Activated CD8-positive, alpha-beta memory T cell treated with anti-CD3 and anti-CD28 coated beads for 36 hours (primary cell): ENCODE data around the gene KRTAP4-1. TPM values are rescaled to one million over a fixed set of nuclear protein-coding genes. Genes with fewer than 3 reads are reported as not detected.
"Not testable (repeated sequence)": the region's sequence is repeated elsewhere in the genome, so short reads cannot be mapped to it uniquely, and the experiment has no call there.

Experiments
- CTCF ChIA-PET: fragments of 350-600 bp; sonication (Branson Sonifier 250); formaldehyde crosslinking; loops from one replicate; lab custom pipeline; 2021; ENCODE audit warnings: antibody characterized with exemption; lab: Charles Lee
- POLR2A ChIA-PET: fragments of 350-600 bp; sonication (Branson Sonifier 250); formaldehyde crosslinking; loops from one replicate; lab custom pipeline; 2021; ENCODE audit warnings: antibody characterized with exemption; lab: Charles Lee
- total RNA-seq, 2 experiments: library from RNA; stranded (reverse); gene quantifications; one replicate each; pipeline ENCODE4 v1.2.3, GENCODE V29; 2021

KRTAP4-1 gene
- total RNA-seq: not detected

DNA sequence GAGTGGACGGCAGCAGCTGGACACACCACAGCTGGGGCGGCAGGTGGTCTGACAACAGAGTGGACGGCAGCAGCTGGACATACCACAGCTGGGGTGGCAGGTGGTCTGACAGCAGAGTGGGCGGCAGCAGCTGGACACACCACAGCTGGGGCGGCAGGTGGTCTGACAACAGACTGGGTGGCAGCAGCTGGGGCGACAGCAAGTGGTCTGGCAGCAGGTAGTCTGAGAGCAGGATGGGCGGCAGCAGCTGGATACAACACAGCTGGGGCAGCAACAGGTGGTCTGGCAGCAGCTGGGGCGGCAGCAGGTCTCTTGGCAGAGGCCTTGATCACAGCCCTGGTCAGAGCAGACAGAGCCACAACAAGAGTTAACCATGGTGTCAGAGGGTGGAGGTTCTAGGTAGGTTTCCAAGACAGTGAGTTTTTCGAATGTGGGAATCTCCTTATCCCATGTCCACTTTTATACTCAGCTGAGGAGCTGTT is at the start of gene KRTAP4-1:
Gene KRTAP4-1 (minus strand): TSS at position 432 of the 482 bp plus-strand sequence. CDS start 57 bp downstream, at position 375.
- ChIA-PET CTCF (no interaction called here), POLR2A (no interaction called here)

GRCh38 chr17:41232399-41233105 is 47.8 kb upstream of the KRTAP4-1 start, which contains the start of gene KRTAP9-3:
Gene KRTAP9-3 (plus strand): TSS chr17:41232449. CDS start chr17:41232502, 53 bp downstream.
- CTCF ChIA-PET, POLR2A ChIA-PET: not testable (repeated sequence)

DNA sequence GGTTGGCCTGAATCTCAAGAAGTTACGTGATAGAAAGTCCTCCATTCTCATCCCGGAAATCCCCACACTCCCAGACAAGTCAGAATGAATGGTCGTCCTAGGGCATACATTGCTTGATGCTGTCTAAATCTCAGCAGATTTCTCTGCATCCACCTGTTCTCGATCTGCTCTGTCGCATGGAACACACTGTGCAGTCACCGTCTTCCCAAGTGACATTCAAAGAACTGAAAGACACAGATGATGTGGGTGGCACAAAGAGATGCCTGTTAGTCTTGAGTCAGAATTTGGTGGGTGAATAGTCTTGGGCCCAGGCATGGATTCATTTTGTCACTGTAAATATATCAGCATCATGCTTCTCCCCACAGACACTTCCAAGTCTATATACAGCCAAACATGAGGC is 47.0 kb upstream of the KRTAP4-1 start:
- POLR2A ChIA-PET: no interaction called here
- CTCF ChIA-PET: no interaction called here

GRCh38 chr17:41230094-41230493 is 45.4 kb upstream of the KRTAP4-1 start:
- POLR2A ChIA-PET: no interaction called here
- CTCF ChIA-PET: no interaction called here

- POLR2A ChIA-PET, CTCF ChIA-PET: not testable (repeated sequence)
Observed at GRCh38 chr17:41226598-41227095, 41.9 kb upstream of the KRTAP4-1 start, which contains the start of gene KRTAP9-2. Gene KRTAP9-2 (plus strand): TSS chr17:41226648. CDS start chr17:41226655, 7 bp downstream.

GRCh38 chr17:41226051-41226450 is 41.3 kb upstream of the KRTAP4-1 start:
- POLR2A ChIA-PET: no interaction called here
- CTCF ChIA-PET: no interaction called here

DNA sequence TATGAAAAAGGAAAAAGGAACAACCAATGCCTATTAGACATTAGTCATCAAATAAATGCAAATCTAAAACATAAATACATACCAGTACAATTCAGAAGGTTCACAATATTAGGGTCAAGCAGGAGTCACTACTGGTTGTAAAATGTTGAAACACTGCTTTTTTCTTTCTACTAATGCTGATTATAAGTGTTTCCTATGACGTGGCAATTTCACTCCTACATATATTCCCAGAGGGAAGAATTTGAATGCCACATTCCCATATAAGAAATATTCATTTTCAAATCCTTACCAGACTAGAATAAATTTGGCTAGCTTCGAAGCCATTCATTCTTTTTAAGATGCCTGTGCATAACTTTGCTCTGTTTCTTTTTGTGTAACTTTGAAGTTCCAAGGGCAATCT is 39.1 kb upstream of the KRTAP4-1 start:
- CTCF ChIA-PET: no interaction called here
- POLR2A ChIA-PET: no interaction called here

- POLR2A ChIA-PET: no interaction called here
- CTCF ChIA-PET: no interaction called here
Observed at GRCh38 chr17:41215681-41216080, 31.0 kb upstream of the KRTAP4-1 start.

GRCh38 chr17:41212524-41213169 is 27.9 kb upstream of the KRTAP4-1 start:
- CTCF ChIA-PET: no interaction called here
- POLR2A ChIA-PET: no interaction called here

GRCh38 chr17:41211845-41212466 is 27.2 kb upstream of the KRTAP4-1 start:
- ChIA-PET POLR2A (no interaction called here), CTCF (interaction anchor here (0.9 kb wide), 2 partner anchors 10 to 110 kb away, joined by 3 to 4 read pairs; no protein-coding TSS in a partner anchor)

GRCh38 chr17:41199421-41200078 is 14.8 kb upstream of the KRTAP4-1 start:
- POLR2A ChIA-PET: no interaction called here
- CTCF ChIA-PET: no interaction called here

GRCh38 chr17:41196068-41196467 is 11.4 kb upstream of the KRTAP4-1 start:
- POLR2A ChIA-PET: no interaction called here
- CTCF ChIA-PET: no interaction called here

GRCh38 chr17:41190328-41190727 is 5.6 kb upstream of the KRTAP4-1 start:
- CTCF ChIA-PET: no interaction called here
- POLR2A ChIA-PET: no interaction called here

DNA sequence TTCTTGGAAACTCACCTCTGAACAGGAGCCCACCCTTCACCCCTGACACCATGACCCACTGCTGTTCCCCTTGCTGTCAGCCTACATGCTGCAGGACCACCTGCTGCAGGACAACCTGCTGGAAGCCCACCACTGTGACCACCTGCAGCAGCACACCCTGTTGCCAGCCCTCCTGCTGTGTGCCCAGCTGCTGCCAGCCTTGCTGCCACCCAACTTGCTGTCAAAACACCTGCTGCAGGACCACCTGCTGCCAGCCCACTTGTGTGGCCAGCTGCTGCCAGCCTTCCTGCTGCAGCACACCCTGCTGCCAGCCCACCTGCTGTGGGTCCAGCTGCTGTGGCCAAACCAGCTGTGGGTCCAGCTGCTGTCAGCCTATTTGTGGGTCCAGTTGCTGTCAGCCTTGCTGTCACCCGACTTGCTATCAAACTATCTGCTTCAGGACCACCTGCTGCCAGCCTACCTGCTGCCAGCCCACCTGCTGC is 5.2 kb upstream of the KRTAP4-1 start, which contains the start of gene KRTAP9-1:
Gene KRTAP9-1 (plus strand): TSS at position 51 of the 482 bp plus-strand sequence. CDS start 0 bp downstream, at position 51.
- POLR2A ChIA-PET, CTCF ChIA-PET: not testable (repeated sequence)

- POLR2A ChIA-PET: no interaction called here
- CTCF ChIA-PET: no interaction called here
Observed at GRCh38 chr17:41186872-41187271, 2.2 kb upstream of the KRTAP4-1 start.

DNA sequence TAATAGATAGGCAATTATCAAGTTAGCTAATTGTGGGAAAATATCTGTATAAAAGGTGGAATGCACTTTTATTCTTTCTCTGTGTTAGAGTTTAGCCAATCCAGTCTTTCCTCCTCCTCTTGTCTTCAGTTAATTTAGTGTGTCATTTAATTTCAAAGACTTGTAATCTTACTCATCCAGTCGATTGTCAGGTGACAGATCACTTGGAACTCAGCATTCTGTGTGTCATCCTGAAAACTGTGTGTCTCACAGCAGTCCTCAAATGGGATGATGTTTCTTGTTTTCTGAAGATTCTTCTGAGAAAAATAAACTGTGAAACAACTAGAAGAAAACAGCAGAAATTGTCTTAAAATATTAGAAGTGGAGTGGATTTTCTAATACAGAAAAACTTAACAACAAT is 290 bp upstream of the KRTAP4-1 start:
- POLR2A ChIA-PET: no interaction called here
- CTCF ChIA-PET: no interaction called here

DNA sequence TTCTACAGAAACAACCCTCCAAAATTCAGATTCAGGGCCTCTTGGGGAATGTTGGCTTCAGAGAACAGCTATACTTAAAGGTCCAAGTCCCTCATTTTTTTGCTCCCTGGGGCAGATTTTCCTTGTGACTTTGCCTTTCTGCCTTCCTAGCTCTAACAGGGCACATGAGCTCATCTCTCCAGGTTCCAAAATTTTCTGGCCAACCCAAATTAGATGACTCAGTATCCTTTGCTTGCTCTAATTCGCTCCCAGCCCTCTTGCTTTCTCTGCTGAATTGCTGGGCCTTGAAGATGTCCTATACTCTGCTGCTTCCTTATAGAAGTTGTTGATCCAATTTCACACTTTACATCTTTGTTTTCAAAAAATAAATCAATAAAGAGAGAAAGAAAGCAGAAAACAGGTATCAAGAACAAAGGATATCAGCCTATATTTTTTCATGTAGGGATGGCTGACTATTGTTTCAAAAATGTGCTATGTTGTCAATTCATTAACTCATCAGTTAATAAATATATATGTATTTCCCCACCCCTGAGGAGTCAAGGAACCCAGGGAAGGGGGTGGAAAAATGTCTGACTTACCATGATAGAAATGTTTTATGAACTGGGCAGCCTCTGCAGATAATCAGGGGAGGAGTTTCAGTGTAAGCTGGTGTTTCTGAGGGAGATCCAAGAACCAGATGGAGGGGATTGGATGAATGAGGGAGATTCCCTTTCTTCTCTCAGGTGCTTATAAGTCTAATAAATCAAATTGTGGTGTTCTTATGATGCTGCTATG is 5.7 kb downstream of the KRTAP4-1 start:
- ChIA-PET CTCF (interaction anchor here (0.6 kb wide), 1 partner anchor 143 kb away, joined by 3 read pairs; no protein-coding TSS in a partner anchor), POLR2A (no interaction called here)

DNA sequence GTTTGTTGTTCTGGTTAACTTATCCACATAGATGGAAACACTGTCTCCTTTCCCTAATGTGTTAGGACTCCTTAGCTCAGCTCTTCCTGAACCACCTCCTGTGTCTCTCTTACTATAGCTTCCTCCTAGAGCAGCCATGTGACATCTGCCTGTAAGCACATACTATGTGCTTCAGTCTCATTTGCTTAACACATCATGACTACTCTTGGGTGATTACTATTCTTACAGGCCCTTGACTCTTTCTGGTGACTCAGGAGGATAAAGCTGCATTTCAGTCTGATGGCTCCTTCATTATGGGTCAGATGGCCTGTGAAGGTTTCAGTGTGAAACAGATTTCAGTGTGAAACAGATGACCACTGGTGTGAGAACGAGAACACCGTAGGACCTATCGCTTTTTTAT is 6.4 kb downstream of the KRTAP4-1 start:
- ChIA-PET POLR2A (no interaction called here), CTCF (no interaction called here)
